Chondrocyte (in vitro differentiated cells): ENCODE results near the gene CPXM1. TPM values are rescaled to one million over a fixed set of nuclear protein-coding genes. Genes with fewer than 3 reads are reported as not detected.

ENCODE experiments used
- DNase-seq: peaks from one replicate; pipeline ENCODE4 v3.0.0; 2021; ENCODE audit warnings: mixed read lengths, low spot score
- H3K27ac Mint-ChIP-seq: one replicate; pipeline ENCODE4 v1.8.0; 2021; ENCODE audit warnings: mild to moderate bottlenecking, moderate library complexity, mixed read lengths; ENCODE audit not compliant: unreplicated experiment
- H3K27me3 Mint-ChIP-seq: 2 replicates; pipeline ENCODE4 v1.8.0; 2021; ENCODE audit warnings: low read depth, mixed read lengths
- H3K36me3 Mint-ChIP-seq: 2 replicates; pipeline ENCODE4 v1.8.0; 2021; ENCODE audit warnings: low read depth, mixed read lengths
- H3K4me1 Mint-ChIP-seq: 2 replicates; pipeline ENCODE4 v1.8.0; 2021; ENCODE audit warnings: low read depth, mild to moderate bottlenecking, mixed read lengths
- H3K4me3 Mint-ChIP-seq: one replicate; pipeline ENCODE4 v1.8.0; 2021; ENCODE audit warnings: mild to moderate bottlenecking, moderate library complexity, mixed read lengths; ENCODE audit not compliant: unreplicated experiment
- H3K9me3 Mint-ChIP-seq: 2 replicates; pipeline ENCODE4 v1.8.0; 2021; ENCODE audit warnings: low read depth, mixed read lengths
- total RNA-seq: library from RNA; stranded (reverse); gene quantifications from 3 replicates; pipeline ENCODE4 v1.2.1, GENCODE V29; 2021
- TF ChIP-seq, protein P1 (sequence below): fragments of 200-600 bp; sonication (generic); IDR thresholded peaks from 2 replicates; pipeline ENCODE4 v1.5.0; 2021; ENCODE audit warnings: antibody characterized with exemption, mild to moderate bottlenecking, moderate library complexity

Gene CPXM1
- total RNA-seq, 1 donor from 2014 or later = 6.3 TPM

DNA sequence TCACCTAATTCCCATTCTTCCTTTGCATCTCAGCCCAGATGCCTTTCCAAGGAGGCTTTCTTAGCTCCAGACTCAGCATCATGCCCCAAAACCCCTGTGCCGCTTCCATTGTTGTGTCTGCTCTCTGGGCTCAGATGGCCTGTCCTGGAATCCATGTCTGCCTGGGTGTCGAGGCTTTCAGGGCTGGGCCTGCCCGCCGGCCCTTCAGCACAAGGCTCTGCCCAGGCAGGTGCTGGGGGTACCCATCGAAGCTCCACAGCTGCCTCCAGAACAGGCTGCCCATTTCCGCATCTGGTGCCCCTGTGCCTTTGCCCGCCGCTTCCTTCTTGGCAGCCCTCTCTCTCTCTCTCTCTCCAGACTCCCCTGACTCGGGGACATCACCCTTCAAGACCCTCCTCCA, 1.2 kb downstream of the CPXM1 start:
- DNase-seq = no peak
- Mint-ChIP-seq H3K4me1 (peaks cover 16% of the 10 kb centered on the region), H3K4me3 (peak overlapping the region; percentile 87), H3K9me3 (no peaks in the 10 kb centered on the region), H3K27ac (no peak overlapping the region), H3K36me3 (peaks cover 3% of the 10 kb centered on the region), H3K27me3 (peaks cover 32% of the 10 kb centered on the region)
- TF ChIP-seq, protein P1, sequence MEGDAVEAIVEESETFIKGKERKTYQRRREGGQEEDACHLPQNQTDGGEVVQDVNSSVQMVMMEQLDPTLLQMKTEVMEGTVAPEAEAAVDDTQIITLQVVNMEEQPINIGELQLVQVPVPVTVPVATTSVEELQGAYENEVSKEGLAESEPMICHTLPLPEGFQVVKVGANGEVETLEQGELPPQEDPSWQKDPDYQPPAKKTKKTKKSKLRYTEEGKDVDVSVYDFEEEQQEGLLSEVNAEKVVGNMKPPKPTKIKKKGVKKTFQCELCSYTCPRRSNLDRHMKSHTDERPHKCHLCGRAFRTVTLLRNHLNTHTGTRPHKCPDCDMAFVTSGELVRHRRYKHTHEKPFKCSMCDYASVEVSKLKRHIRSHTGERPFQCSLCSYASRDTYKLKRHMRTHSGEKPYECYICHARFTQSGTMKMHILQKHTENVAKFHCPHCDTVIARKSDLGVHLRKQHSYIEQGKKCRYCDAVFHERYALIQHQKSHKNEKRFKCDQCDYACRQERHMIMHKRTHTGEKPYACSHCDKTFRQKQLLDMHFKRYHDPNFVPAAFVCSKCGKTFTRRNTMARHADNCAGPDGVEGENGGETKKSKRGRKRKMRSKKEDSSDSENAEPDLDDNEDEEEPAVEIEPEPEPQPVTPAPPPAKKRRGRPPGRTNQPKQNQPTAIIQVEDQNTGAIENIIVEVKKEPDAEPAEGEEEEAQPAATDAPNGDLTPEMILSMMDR = no peak

- no peak for DNase-seq
- Mint-ChIP-seq H3K27ac (no peak overlapping the region), H3K27me3 (peaks cover 29% of the 10 kb centered on the region), H3K4me1 (peaks cover 16% of the 10 kb centered on the region), H3K9me3 (no peaks in the 10 kb centered on the region), H3K4me3 (no peak overlapping the region), H3K36me3 (peaks cover 3% of the 10 kb centered on the region)
- TF ChIP-seq, protein P1 = no peak
Observed at GRCh38 chr20:2798814-2799213, 1.6 kb downstream of the CPXM1 start.

- TF ChIP-seq, protein P1 = no peak
- DNase-seq = peak; percentile 87
- Mint-ChIP-seq H3K4me3 (no peak overlapping the region), H3K27me3 (peaks cover 30% of the 10 kb centered on the region), H3K4me1 (peaks cover 16% of the 10 kb centered on the region), H3K36me3 (peaks cover 3% of the 10 kb centered on the region), H3K27ac (no peak overlapping the region), H3K9me3 (no peaks in the 10 kb centered on the region)
Observed at GRCh38 chr20:2798095-2798805, 2.2 kb downstream of the CPXM1 start.

DNA sequence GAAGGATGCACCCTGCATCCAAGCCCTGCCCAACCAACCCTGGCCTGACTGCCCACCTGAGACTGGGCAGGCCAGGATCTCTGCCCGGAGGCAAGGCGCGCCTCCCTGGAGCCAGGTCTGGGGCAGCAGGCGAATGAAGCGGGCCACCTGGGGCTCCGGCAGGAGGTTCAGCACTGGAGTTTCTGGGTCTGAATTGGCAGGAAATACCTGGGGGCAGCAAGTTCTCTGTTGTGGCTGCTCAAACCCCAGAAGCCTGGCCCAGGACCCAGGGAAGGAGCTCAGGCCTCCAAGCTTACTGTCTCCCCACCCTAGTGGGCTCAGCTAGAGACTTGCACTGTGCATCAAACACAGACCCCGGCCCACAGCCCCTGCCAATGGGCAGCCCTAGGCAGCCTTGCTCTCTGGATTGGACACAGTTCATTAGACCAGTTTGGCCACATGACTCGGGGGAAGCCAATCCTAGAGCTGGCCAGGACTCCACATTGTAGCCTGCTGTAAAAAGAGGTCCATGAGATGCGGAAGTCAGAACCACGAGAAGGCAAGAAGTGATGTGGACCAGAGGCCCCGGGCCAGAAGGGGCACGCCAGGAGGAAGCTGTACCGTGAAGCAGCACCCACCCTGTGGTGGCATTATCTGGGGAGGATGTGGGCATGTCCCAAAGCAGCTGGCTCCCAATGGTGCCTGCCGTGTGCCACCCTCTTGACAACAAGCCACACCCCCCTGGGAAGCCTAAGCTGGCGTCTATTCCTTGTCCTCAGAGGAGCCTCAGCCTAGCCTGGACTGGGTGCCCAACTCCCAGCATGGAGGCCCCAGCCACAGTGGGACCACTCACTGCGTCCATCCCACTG, 3.1 kb downstream of the CPXM1 start:
- TF ChIP-seq, protein P1 = no peak
- peaks cover 34% of the 10 kb centered on the region for H3K27me3 Mint-ChIP-seq
- H3K27ac Mint-ChIP-seq = no peak overlapping the region
- peaks cover 16% of the 10 kb centered on the region for H3K4me1 Mint-ChIP-seq
- DNase-seq = no peak
- peaks cover 3% of the 10 kb centered on the region for H3K36me3 Mint-ChIP-seq
- H3K9me3 Mint-ChIP-seq = no peaks in the 10 kb centered on the region
- no peak overlapping the region for H3K4me3 Mint-ChIP-seq

- TF ChIP-seq, protein P1 = no peak
- Mint-ChIP-seq H3K36me3 (peaks cover 3% of the 10 kb centered on the region), H3K4me3 (no peak overlapping the region), H3K9me3 (no peaks in the 10 kb centered on the region), H3K4me1 (peaks cover 13% of the 10 kb centered on the region), H3K27ac (no peak overlapping the region), H3K27me3 (peaks cover 39% of the 10 kb centered on the region)
- no peak for DNase-seq
Observed at GRCh38 chr20:2796011-2796660, 4.3 kb downstream of the CPXM1 start.
